Kidney (tissue), 14 donors: ENCODE results near the gene SHROOM2. TPM values are rescaled to one million over a fixed set of nuclear protein-coding genes. Genes with fewer than 3 reads are reported as not detected.
A peak's percentile ranks its signal among the peaks of the same experiment; 100 is the strongest.

Source experiments
- DNase-seq, 5 donors: peaks; one replicate each; pipeline ENCODE4 v3.0.0-alpha.2; 2013 to 2020
- FAIRE-seq: peaks from 2 replicates; lab custom pipeline; 2012; peaks lifted over from hg19 to GRCh38; lab: Jason Lieb, UNC
- H3K27ac ChIP-seq, 2 donors: one replicate each; pipeline ENCODE4 v1.7.0; 2013; ENCODE audit warnings: low read depth in 2 of 2, low read length in 2 of 2, inconsistent platforms in 1 of 2
- H3K27me3 ChIP-seq: one replicate; pipeline ENCODE4 v1.7.1; 2013; ENCODE audit warnings: low read length, inconsistent platforms; ENCODE audit not compliant: control insufficient read depth, insufficient read depth
- H3K36me3 ChIP-seq, 3 donors: one replicate each; pipeline versions ENCODE4 v1.7.0 to v1.7.1; 2013; ENCODE audit warnings: low read length in 3 of 3, control low read depth in 1 of 3, inconsistent platforms in 1 of 3; ENCODE audit not compliant: insufficient read depth in 3 of 3, control insufficient read depth in 2 of 3
- H3K4me1 ChIP-seq, 3 donors: one replicate each; pipeline versions ENCODE4 v1.7.0 to v1.7.1; 2013; ENCODE audit warnings: low read length in 3 of 3, inconsistent platforms in 1 of 3, low read depth in 1 of 3; ENCODE audit not compliant: control insufficient read depth in 2 of 3, insufficient read depth in 2 of 3
- H3K4me3 ChIP-seq, 3 donors: one replicate each; pipeline versions ENCODE4 v1.7.0 to v1.8.1; 2013; ENCODE audit warnings: low read length in 3 of 3, control low read depth in 1 of 3, inconsistent platforms in 1 of 3
- H3K9ac ChIP-seq, 3 donors: one replicate each; pipeline versions ENCODE4 v1.7.0 to v1.7.1; 2013; ENCODE audit warnings: low read length in 3 of 3, control low read depth in 1 of 3, inconsistent platforms in 1 of 3
- H3K9me3 ChIP-seq, 3 donors: one replicate each; pipeline versions ENCODE4 v1.7.0 to v1.7.1; 2013; ENCODE audit warnings: low read length in 3 of 3, control low read depth in 1 of 3, inconsistent platforms in 1 of 3; ENCODE audit not compliant: control insufficient read depth in 2 of 3, insufficient read depth in 1 of 3
- intact Hi-C: fragments of 100-400 bp; cut with DNase I; formaldehyde crosslinking; loops from one replicate; pipeline ENCODE4 v1.11.1; 2022
- polyA plus RNA-seq: library from polyadenylated mRNA; stranded (reverse); fragments of 350-450 nt; fragmentation: Illumina TruSeq; extraction: RNeasy Lipid Tissue Mini Kit (QIAGEN cat#74804); gene quantifications from one replicate; pipeline ENCODE4 v1.2.3, GENCODE V29; 2014; ENCODE audit warnings: low read depth, low replicate concordance; ENCODE audit not compliant: insufficient read depth
- total RNA-seq: library from RNA; stranded (reverse); fragmentation: NEBNext Ultra II Directional; extraction: Animal tissue kit (Norgen Biotek cat#: 25700); gene quantifications from one replicate; pipeline ENCODE4 v1.2.1, GENCODE V29; 2021
- TF ChIP-seq, protein P1 (sequence below): IDR thresholded peaks from 3 replicates; pipeline ENCODE4 v1.5.1; 2012; ENCODE audit warnings: mild to moderate bottlenecking, moderate library complexity, borderline replicate concordance; ENCODE audit not compliant: insufficient read depth; ENCODE audit errors: extremely low read depth
- donor health status: control.
- donor health status: control.
- donor health status: control.
- donor health status: control.
- donor health status: control.
- donor health status: DM: yes; HTN: yes; CAD: no.
- donor health status: Normal renal cell carcinoma (clear cell type).

The SHROOM2 gene
- total and polyA plus RNA-seq, 2 donors from 2014 or later = 3.5 to 11.8 TPM

DNA sequence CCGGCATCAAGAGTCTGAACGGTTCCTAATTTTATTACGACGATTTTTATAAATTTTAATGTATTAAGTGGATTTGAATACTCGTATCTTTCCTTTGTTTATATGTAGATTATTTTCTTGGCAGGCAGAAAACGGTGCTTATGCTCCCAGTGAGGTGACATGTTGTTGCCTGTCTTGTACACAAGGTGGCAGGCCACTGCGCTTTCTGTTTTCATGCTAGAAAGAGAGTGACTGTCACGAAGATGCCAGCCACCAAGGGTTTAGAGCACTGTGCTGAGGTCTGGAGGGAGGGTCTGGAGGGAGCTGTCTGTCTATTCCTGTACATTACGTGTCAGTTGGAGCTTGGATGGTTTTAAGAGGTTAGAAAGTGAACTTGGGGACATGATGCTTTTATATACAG lies 87.7 kb downstream of the SHROOM2 start:
- FAIRE-seq (peak; percentile 72), DNase-seq (no peak)
- no peaks in the 10 kb centered on the region for H3K36me3 ChIP-seq
- no peaks in the 10 kb centered on the region for H3K9me3 ChIP-seq
- no peak overlapping the region for H3K4me3 ChIP-seq
- intact Hi-C loops = no loop called here
- no peaks in the 10 kb centered on the region for H3K27me3 ChIP-seq
- H3K4me1 ChIP-seq = no peaks in the 10 kb centered on the region
- H3K27ac ChIP-seq = no peak overlapping the region
- peak overlapping the region in 1 of 3 donors; percentile 12 for H3K9ac ChIP-seq
- TF ChIP-seq, protein P1, sequence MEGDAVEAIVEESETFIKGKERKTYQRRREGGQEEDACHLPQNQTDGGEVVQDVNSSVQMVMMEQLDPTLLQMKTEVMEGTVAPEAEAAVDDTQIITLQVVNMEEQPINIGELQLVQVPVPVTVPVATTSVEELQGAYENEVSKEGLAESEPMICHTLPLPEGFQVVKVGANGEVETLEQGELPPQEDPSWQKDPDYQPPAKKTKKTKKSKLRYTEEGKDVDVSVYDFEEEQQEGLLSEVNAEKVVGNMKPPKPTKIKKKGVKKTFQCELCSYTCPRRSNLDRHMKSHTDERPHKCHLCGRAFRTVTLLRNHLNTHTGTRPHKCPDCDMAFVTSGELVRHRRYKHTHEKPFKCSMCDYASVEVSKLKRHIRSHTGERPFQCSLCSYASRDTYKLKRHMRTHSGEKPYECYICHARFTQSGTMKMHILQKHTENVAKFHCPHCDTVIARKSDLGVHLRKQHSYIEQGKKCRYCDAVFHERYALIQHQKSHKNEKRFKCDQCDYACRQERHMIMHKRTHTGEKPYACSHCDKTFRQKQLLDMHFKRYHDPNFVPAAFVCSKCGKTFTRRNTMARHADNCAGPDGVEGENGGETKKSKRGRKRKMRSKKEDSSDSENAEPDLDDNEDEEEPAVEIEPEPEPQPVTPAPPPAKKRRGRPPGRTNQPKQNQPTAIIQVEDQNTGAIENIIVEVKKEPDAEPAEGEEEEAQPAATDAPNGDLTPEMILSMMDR = peak; percentile 49

DNA sequence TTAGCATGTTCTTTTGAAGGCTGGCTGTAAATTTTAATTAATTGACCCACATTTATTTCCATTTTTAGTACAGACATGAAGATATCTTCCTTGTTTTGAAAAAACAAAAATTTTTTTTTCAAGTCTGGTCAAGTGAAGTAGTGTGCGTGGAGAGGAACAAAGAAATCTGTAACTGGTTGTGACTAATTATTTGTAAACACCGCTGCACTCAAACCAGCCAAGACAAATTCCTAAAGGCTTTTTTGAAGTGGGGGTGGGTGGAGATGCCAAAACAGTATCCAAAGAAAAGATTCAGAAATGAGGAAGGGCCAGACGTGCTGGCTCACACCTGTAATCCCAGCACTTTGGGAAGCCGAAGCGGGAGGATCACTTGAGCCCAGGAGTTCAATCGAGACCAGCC lies 88.3 kb downstream of the SHROOM2 start:
- no peak for FAIRE-seq
- no peaks in the 10 kb centered on the region for H3K36me3 ChIP-seq
- H3K9ac ChIP-seq = peak overlapping the region in 1 of 3 donors; percentile 12
- TF ChIP-seq, protein P1 = no peak
- DNase-seq = no peak
- H3K4me3 ChIP-seq = no peak overlapping the region
- intact Hi-C loops = no loop called here
- H3K27me3 ChIP-seq = no peaks in the 10 kb centered on the region
- no peaks in the 10 kb centered on the region for H3K9me3 ChIP-seq
- no peak overlapping the region for H3K27ac ChIP-seq
- no peaks in the 10 kb centered on the region for H3K4me1 ChIP-seq

DNA sequence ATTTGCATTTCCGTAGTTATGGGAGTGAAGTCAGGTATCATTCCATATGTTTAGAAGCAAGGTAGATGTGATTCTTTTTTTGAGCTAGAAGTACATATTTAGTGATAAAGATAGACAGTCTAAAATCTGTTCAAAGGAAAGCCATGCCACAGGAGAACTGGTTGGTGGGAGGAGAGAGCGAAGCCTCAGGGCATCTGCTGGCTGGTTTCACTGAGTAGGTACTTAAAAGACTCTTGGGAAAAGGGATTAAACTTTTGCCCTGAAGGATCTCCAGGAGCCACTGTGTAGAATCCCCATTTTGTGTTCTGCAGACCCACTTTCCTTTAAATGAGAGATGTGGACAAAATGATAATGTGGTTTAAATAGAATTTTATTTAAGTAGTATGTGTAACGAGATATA lies 89.6 kb downstream of the SHROOM2 start:
- Histone ChIP-seq H3K27ac (no peak overlapping the region), H3K4me3 (no peak overlapping the region), H3K27me3 (no peaks in the 10 kb centered on the region), H3K36me3 (no peaks in the 10 kb centered on the region), H3K9ac (no peak overlapping the region), H3K9me3 (no peaks in the 10 kb centered on the region), H3K4me1 (no peaks in the 10 kb centered on the region)
- DNase-seq = no peak
- intact Hi-C loops = no loop called here
- TF ChIP-seq, protein P1 = no peak
- no peak for FAIRE-seq

DNA sequence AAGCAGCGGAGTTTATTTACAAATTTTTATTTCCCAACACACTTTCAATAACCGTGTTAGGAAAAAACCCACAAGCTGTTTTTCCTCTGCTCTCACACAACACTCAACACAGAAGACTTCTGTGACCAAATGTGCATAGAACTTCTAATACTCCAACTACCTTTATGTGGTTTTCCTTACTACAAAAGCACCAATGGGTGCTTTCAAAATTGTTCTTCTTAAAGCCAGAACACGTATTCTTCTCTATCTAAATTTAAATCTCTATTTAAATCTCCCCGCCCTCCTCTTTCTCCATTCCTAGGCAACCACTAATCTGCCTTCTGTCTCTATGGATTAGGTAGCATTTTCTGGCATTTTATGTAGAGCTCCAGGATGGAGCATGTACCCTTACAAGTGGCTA lies 90.0 kb downstream of the SHROOM2 start:
- no peak overlapping the region for H3K27ac ChIP-seq

More for the DNA sequence above, 90.0 kb downstream of the SHROOM2 start:
- no peak for DNase-seq
- Histone ChIP-seq H3K9me3 (no peaks in the 10 kb centered on the region), H3K27me3 (peaks cover 2% of the 10 kb centered on the region), H3K9ac (no peak overlapping the region), H3K36me3 (no peaks in the 10 kb centered on the region), H3K4me1 (no peaks in the 10 kb centered on the region), H3K4me3 (no peak overlapping the region)
- no peak for FAIRE-seq
- TF ChIP-seq, protein P1 = no peak
- intact Hi-C loops = no loop called here
